Epidermal melanocyte (primary cell): ENCODE measurements around the gene CCDC187.

Source experiments
- DNase-seq: peaks from one replicate; pipeline ENCODE4 v3.0.0; 2011; ENCODE audit warnings: low spot score; ENCODE audit not compliant: insufficient read length

The CCDC187 gene

GRCh38 chr9:136208675-136209074, 95.2 kb downstream of the CCDC187 start:
- DNase-seq = no peak

GRCh38 chr9:136207616-136208015, 96.3 kb downstream of the CCDC187 start:
- no peak for DNase-seq

GRCh38 chr9:136206602-136207275, 97.2 kb downstream of the CCDC187 start:
- no peak for DNase-seq

GRCh38 chr9:136205707-136205992, 98.2 kb downstream of the CCDC187 start:
- DNase-seq = no peak

- peak; percentile 79 for DNase-seq
Observed at GRCh38 chr9:136204838-136205706, 98.8 kb downstream of the CCDC187 start, which contains the start of gene LHX3. Gene LHX3, minus strand, starts transcription at chr9:136205128. Its CDS starts 116 bp downstream, at chr9:136205012.

GRCh38 chr9:136204145-136204805, 99.6 kb downstream of the CCDC187 start:
- DNase-seq = no peak

GRCh38 chr9:136203408-136204144, 100.3 kb downstream of the CCDC187 start:
- DNase-seq = no peak

- DNase-seq = no peak
Observed at GRCh38 chr9:136202454-136203407, 101.2 kb downstream of the CCDC187 start.

- DNase-seq = peak; percentile 71
Observed at GRCh38 chr9:136201609-136202453, 102.1 kb downstream of the CCDC187 start.

- no peak for DNase-seq
Observed at GRCh38 chr9:136201174-136201573, 102.7 kb downstream of the CCDC187 start.

GRCh38 chr9:136200424-136200823, 103.5 kb downstream of the CCDC187 start:
- no peak for DNase-seq
